Fibroblast of skin of right quadriceps (primary cell): ENCODE measurements around the gene ZNF225.
"Not testable (repeated sequence)": the region's sequence is repeated elsewhere in the genome, so short reads cannot be mapped to it uniquely, and the experiment has no call there.

Experiments used
- DNase-seq: peaks from one replicate; pipeline ENCODE4 v3.0.0-alpha.2; 2013

ZNF225 gene

GRCh38 chr19:44113138-44113783 is at the start of gene ZNF225:
Gene ZNF225, plus strand, starts transcription at chr19:44113399. Its CDS starts 2,429 bp downstream, at chr19:44115828.
- DNase-seq, result peak; percentile 98

- DNase-seq, result no peak
Observed at GRCh38 chr19:44066305-44066704, 46.9 kb upstream of the ZNF225 start.

- DNase-seq, result no peak
Observed at GRCh38 chr19:44069415-44069814, 43.8 kb upstream of the ZNF225 start.

- DNase-seq, result peak; percentile 91
Observed at GRCh38 chr19:44071824-44072542, 41.2 kb upstream of the ZNF225 start, which contains the start of gene ZNF284. Gene ZNF284, plus strand, starts transcription at chr19:44072159. Its CDS starts 4,231 bp downstream, at chr19:44076390.

- no peak for DNase-seq
Observed at GRCh38 chr19:44072543-44073401, 40.4 kb upstream of the ZNF225 start.

- no peak for DNase-seq
Observed at GRCh38 chr19:44076325-44076724, 36.9 kb upstream of the ZNF225 start.

GRCh38 chr19:44092108-44092507 is 21.1 kb upstream of the ZNF225 start:
- no peak for DNase-seq

- peak; percentile 91 for DNase-seq
Observed at GRCh38 chr19:44093931-44094765, 19.1 kb upstream of the ZNF225 start, which contains the start of gene ZNF224. Gene ZNF224, plus strand, starts transcription at chr19:44094361. Its CDS starts 3,513 bp downstream, at chr19:44097874.

- DNase-seq, result no peak
Observed at GRCh38 chr19:44107751-44108150, 5.4 kb upstream of the ZNF225 start.

- no peak for DNase-seq
Observed at GRCh38 chr19:44109458-44109857, 3.7 kb upstream of the ZNF225 start.

GRCh38 chr19:44111910-44112463 is 1.2 kb upstream of the ZNF225 start:
- DNase-seq, result peak; percentile 82

- DNase-seq, result no peak
Observed at GRCh38 chr19:44112802-44113137, 429 bp upstream of the ZNF225 start.

GRCh38 chr19:44113784-44114390 is 688 bp downstream of the ZNF225 start:
- DNase-seq, result no peak

- DNase-seq, result not testable (repeated sequence)
Observed at GRCh38 chr19:44121162-44121561, 8.0 kb downstream of the ZNF225 start.

GRCh38 chr19:44131955-44132354 is 18.8 kb downstream of the ZNF225 start:
- no peak for DNase-seq

GRCh38 chr19:44141191-44142058 is 28.2 kb downstream of the ZNF225 start, which contains the start of gene ZNF234:
Gene ZNF234, plus strand, starts transcription at chr19:44141554. Its CDS starts 3,079 bp downstream, at chr19:44144633.
- DNase-seq, result peak; percentile 80

GRCh38 chr19:44142059-44142433 is 28.8 kb downstream of the ZNF225 start:
- DNase-seq, result peak; percentile 20

- no peak for DNase-seq
Observed at GRCh38 chr19:44149776-44150175, 36.6 kb downstream of the ZNF225 start.

GRCh38 chr19:44151491-44151890 is 38.3 kb downstream of the ZNF225 start:
- no peak for DNase-seq

GRCh38 chr19:44156475-44156874 is 43.3 kb downstream of the ZNF225 start:
- no peak for DNase-seq

- no peak for DNase-seq
Observed at GRCh38 chr19:44163789-44164188, 50.6 kb downstream of the ZNF225 start.
